Fibroblast of lung (primary cell): Measurements from ENCODE around the gene CSNK1G2.

Source experiments
- CTCF ChIP-seq, 2 donors: IDR thresholded peaks in 1 of 2; conservative IDR thresholded peaks in 1 of 2; 1 replicate in 1 of 2; 2 replicates in 1 of 2; pipeline ENCODE4 v1.5.1; 2011 to 2012; ENCODE audit warnings: low read length in 2 of 2, control low read depth in 1 of 2, inconsistent platforms in 1 of 2, low read depth in 1 of 2, mild to moderate bottlenecking in 1 of 2
- EZH2 ChIP-seq: IDR thresholded peaks from 2 replicates; pipeline ENCODE4 v1.5.1; 2012; ENCODE audit warnings: low read length, control low read depth, mild to moderate bottlenecking; ENCODE audit errors: missing control alignments

GRCh38 chr19:1944916-1945561 is 4.1 kb downstream of the CSNK1G2 start:
- TF ChIP-seq EZH2 (no peak), CTCF (conservative IDR thresholded peaks at IDR 0.05 in 1 of 2, IDR thresholded peaks at IDR 0.05 in 1 of 2; ENCODE audit: low read depth in 1 of 2, low read length in 2 of 2) (no peak)
